ENCODE data around the gene FASTKD2.

DNA sequence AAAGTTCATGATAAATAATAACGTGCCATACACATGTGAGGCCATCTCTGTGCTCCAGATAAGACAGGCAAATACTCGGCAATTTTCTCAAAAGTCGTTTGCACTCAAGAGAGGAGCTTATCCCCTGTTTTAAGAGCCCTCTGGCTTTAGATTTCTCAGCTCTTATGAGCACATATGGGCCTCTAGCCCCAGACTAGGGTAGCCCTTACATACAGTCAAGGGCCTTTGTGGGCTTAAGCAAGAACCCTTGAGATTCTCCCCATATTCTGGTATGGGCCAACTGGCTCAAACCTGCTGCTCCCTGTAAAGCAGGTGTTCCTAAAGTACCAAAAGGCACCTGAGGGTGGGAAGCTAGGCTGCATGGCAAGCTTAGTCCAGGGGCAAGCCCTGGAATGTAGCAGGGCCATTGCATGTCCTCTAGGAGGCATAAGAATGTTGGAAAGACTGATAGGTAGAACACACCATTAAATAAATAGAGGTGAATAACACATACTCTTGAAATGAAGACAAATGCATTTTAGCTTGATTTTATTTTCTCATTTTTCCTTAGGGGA is 66.1 kb downstream of the FASTKD2 start:
- TF ChIP-seq, protein P1, sequence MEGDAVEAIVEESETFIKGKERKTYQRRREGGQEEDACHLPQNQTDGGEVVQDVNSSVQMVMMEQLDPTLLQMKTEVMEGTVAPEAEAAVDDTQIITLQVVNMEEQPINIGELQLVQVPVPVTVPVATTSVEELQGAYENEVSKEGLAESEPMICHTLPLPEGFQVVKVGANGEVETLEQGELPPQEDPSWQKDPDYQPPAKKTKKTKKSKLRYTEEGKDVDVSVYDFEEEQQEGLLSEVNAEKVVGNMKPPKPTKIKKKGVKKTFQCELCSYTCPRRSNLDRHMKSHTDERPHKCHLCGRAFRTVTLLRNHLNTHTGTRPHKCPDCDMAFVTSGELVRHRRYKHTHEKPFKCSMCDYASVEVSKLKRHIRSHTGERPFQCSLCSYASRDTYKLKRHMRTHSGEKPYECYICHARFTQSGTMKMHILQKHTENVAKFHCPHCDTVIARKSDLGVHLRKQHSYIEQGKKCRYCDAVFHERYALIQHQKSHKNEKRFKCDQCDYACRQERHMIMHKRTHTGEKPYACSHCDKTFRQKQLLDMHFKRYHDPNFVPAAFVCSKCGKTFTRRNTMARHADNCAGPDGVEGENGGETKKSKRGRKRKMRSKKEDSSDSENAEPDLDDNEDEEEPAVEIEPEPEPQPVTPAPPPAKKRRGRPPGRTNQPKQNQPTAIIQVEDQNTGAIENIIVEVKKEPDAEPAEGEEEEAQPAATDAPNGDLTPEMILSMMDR (conservative IDR thresholded peaks at IDR 0.05; ENCODE audit: low read depth, low read length) = no peak
- no peak for TF ChIP-seq RCOR1 (IDR thresholded peaks at IDR 0.05; ENCODE audit: insufficient replicate concordance, low read length)
- TF ChIP-seq POLR2A (IDR thresholded peaks at IDR 0.05; ENCODE audit: low read depth, low read length) = no peak
